ENCODE measurements around the gene POLR2E.

POLR2E gene

GRCh38 chr19:1139126-1139525 is 44.0 kb upstream of the POLR2E start:
- H3K27ac Mint-ChIP-seq = no peak overlapping the region
- no peak for TF ChIP-seq CTCF (IDR thresholded peaks at IDR 0.05)
- H3K36me3 Mint-ChIP-seq (ENCODE audit: low read depth) = peaks cover 49% of the 10 kb centered on the region
- peaks cover 5% of the 10 kb centered on the region for H3K4me1 Mint-ChIP-seq
- peaks cover 14% of the 10 kb centered on the region for H3K9me3 Mint-ChIP-seq
- no peak for DNase-seq
- no peak overlapping the region for H3K4me3 Mint-ChIP-seq
- H3K27me3 Mint-ChIP-seq (ENCODE audit: low read depth, poor library complexity) = no peaks in the 10 kb centered on the region

DNA sequence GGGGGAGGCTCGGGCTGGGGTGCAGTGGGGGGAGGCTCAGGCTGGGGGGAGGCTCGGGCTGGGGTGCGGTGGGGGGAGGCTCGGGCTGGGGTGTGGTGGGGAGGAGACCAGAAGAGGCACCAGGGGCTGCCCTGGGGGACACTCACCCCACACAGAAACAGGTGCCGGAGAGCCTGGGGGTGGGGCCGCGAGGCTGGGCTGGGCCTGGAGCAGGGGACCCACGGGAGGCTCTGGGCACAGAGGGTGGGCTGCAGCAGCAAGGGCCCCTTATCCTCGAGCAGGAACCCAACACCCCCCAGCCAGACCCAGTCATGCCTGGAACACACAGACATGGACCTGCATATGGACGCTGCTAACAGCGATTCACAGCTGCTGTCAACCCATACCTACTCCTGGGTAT is 42.9 kb upstream of the POLR2E start:
- Mint-ChIP-seq H3K27me3 (ENCODE audit: low read depth, poor library complexity) (no peaks in the 10 kb centered on the region), H3K4me1 (peaks cover 5% of the 10 kb centered on the region), H3K9me3 (peaks cover 8% of the 10 kb centered on the region), H3K4me3 (no peak overlapping the region), H3K36me3 (ENCODE audit: low read depth) (peaks cover 39% of the 10 kb centered on the region), H3K27ac (no peak overlapping the region)
- TF ChIP-seq CTCF (IDR thresholded peaks at IDR 0.05) = no peak
- DNase-seq = no peak

DNA sequence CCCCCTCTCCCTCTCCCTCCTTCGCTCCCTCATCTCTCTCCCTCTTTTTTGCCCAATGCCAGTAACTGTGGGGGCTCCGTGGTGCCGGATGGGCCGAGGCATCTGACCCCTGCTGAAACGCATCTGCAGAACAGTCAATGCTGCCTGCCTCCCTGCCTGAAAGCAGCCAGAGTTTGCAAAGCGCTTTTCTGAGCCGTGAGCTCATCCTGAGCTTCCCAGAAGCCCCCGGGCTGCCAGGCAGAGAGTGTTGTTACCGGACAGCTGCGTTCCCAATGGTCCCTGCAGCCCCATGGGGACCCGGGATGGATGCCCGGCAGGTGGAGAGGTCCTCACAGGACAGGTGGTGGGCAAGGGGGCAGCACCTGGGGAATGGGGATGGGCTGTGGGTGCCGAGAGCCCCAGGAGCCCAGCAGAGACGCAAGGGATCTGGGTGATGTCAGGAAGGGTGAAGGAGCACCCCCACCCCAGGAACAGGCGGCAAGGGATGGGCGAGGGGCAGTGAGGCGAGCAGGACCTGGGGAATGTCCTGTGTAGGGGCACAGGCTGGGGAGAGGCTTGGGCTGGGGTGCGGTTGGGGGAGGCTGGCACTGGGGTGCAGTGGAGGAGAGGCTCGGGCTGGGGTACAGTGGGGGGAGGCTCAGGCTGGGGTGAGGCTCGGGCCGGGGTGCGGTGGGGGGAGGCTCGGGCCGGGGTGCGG is 41.6 kb upstream of the POLR2E start:
- TF ChIP-seq CTCF (IDR thresholded peaks at IDR 0.05) = no peak
- no peaks in the 10 kb centered on the region for H3K27me3 Mint-ChIP-seq (ENCODE audit: low read depth, poor library complexity)
- peaks cover 1% of the 10 kb centered on the region for H3K9me3 Mint-ChIP-seq
- H3K36me3 Mint-ChIP-seq (ENCODE audit: low read depth) = peaks cover 28% of the 10 kb centered on the region
- no peak overlapping the region for H3K4me3 Mint-ChIP-seq
- DNase-seq = no peak
- peak overlapping the region; percentile 78 for H3K27ac Mint-ChIP-seq
- peaks cover 5% of the 10 kb centered on the region for H3K4me1 Mint-ChIP-seq

- H3K4me3 Mint-ChIP-seq = no peak overlapping the region
- H3K36me3 Mint-ChIP-seq (ENCODE audit: low read depth) = peaks cover 24% of the 10 kb centered on the region
Measured at GRCh38 chr19:1136201-1136600, 41.0 kb upstream of the POLR2E start.

DNA sequence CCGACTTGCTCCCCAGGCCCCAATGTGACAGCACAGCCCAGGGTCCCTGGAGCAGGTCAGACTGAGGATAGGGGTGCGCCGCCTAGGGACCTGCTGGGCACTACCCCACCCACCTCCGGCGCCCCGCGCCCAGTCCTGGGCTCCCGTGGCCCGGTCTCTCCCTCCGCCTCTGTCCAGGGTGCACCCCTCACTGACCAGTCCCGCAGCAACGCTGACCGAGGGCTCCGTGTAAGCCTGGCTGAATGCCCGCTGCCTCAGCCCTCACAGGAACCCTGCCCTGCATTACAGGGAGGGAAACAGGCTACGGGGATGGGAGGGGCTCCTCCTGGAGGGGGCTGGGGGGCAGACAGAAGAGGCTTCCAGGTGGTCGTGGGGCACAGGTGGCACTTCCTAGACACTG is 40.3 kb upstream of the POLR2E start:
- Mint-ChIP-seq H3K4me1 (peaks cover 11% of the 10 kb centered on the region), H3K27me3 (ENCODE audit: low read depth, poor library complexity) (no peaks in the 10 kb centered on the region), H3K4me3 (no peak overlapping the region), H3K27ac (no peak overlapping the region), H3K9me3 (no peaks in the 10 kb centered on the region), H3K36me3 (ENCODE audit: low read depth) (peaks cover 17% of the 10 kb centered on the region)
- no peak for TF ChIP-seq CTCF (IDR thresholded peaks at IDR 0.05)
- no peak for DNase-seq

More at GRCh38 chr19:1136201-1136600, 41.0 kb upstream of the POLR2E start:
- Mint-ChIP-seq H3K27ac (no peak overlapping the region), H3K27me3 (ENCODE audit: low read depth, poor library complexity) (no peaks in the 10 kb centered on the region), H3K4me1 (peaks cover 11% of the 10 kb centered on the region), H3K9me3 (no peaks in the 10 kb centered on the region)
- TF ChIP-seq CTCF (IDR thresholded peaks at IDR 0.05) = no peak
- DNase-seq = no peak

DNA sequence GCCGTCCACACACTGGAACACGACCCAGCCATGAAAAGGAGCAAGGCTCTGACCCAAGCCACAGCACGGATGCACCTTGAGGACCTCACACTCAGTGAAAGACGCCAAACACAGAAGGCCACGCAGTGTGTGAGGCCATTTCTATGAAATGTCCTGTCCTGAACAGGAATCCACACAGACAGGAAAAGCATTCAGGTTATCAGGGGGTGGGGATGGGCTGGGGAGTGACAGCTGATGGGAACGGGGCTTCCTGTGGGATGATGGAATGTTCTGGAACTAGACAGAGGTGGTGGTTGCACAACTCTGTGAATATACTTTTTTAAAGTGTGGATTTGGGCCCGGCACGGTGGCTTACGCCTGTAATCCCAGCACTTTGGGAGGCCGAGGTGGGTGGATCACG is 39.3 kb upstream of the POLR2E start:
- no peaks in the 10 kb centered on the region for H3K9me3 Mint-ChIP-seq
- no peak overlapping the region for H3K4me3 Mint-ChIP-seq
- H3K27me3 Mint-ChIP-seq (ENCODE audit: low read depth, poor library complexity) = no peaks in the 10 kb centered on the region
- DNase-seq = no peak
- TF ChIP-seq CTCF (IDR thresholded peaks at IDR 0.05) = no peak
- peaks cover 10% of the 10 kb centered on the region for H3K36me3 Mint-ChIP-seq (ENCODE audit: low read depth)
- no peak overlapping the region for H3K27ac Mint-ChIP-seq
- H3K4me1 Mint-ChIP-seq = peaks cover 11% of the 10 kb centered on the region

All from nephron progenitor cell (in vitro differentiated cells).